Stimulated activated CD4-positive, alpha-beta T cell treated with anti-CD3 and anti-CD28 coated beads, Interleukin-1b, Interleukin-23, amount 100 ng/mL, for 1 hour (primary cell): ENCODE data around the gene TNPO3.
"Not testable (repeated sequence)": the region's sequence is repeated elsewhere in the genome, so short reads cannot be mapped to it uniquely, and the experiment has no call there.

Source experiments
- DNase-seq, 2 donors: peaks; one replicate each; pipeline ENCODE4 v3.0.0-alpha.2; 2020; ENCODE audit warnings: low read depth in 2 of 2

The TNPO3 gene

GRCh38 chr7:129069021-129069420, 14.1 kb upstream of the TNPO3 start:
- DNase-seq, result no peak

- DNase-seq, result no peak
These were observed 13.1 kb upstream of the TNPO3 start for GRCh38 chr7:129067943-129068548.

- not testable (repeated sequence) for DNase-seq
These were observed 12.2 kb upstream of the TNPO3 start for GRCh38 chr7:129067132-129067561.

DNA sequence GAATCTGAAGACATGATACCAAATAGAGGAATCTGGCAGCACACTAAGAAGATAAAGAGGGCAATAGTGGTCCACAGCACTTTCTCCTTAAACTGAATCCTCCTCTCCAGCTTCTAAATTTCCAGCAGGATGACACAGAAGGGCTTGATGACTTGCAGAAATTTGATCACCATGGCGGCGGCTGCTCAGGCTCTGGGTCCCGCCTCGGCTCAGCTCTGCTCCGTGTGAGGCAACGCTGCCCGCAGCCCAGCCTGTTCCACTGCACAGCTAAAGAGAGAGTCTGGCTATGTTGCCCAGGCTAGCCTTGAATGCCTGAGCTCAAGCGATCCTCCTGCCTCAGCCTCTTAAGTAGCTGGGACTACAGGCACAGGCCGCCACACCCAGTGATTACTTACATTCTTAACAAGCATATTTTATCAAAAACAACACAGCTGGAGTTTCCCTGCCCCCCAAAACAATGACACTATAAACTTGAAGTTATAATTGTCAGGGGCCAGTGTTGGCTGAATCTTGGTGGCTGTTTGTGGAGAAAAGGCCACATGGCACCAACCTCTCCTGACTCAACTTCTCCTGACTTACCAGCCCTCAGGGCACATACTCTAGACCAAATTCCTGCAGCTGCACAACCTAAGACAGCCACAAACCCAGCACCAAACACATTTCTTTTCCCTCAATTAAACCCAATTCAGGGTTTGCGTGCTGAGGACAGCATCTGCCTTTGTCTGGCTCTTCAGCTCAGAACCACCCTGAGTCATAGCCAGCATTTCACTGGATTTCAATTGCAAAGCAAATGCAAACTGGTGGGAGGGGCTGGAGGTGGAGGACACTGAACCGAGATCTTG, 11.6 kb upstream of the TNPO3 start:
- no peak for DNase-seq

- DNase-seq, result no peak
These were observed 1.1 kb upstream of the TNPO3 start for GRCh38 chr7:129055861-129056464.

- no peak for DNase-seq
These were observed 444 bp upstream of the TNPO3 start for GRCh38 chr7:129055294-129055816.

- DNase-seq, result no peak
These were observed 923 bp downstream of the TNPO3 start for GRCh38 chr7:129053938-129054437.

DNA sequence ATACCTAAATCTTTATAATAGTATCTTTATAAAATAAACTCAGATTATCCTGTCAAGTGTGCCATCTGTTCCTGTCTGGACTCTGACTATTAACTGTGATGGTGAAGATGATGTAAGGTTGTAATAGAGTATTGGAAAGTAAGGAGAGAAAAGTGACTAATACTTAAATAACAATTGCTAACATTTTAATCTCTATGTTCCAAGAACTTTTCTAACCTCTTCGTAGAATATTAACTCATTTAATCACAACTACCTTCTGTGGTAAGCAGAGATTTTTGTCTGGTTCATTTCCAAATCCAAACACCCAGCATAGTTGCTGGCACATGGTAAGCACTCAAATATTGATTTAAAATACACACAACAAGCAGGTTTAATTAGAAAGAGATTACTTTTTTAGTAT, 2.5 kb downstream of the TNPO3 start:
- no peak for DNase-seq

DNA sequence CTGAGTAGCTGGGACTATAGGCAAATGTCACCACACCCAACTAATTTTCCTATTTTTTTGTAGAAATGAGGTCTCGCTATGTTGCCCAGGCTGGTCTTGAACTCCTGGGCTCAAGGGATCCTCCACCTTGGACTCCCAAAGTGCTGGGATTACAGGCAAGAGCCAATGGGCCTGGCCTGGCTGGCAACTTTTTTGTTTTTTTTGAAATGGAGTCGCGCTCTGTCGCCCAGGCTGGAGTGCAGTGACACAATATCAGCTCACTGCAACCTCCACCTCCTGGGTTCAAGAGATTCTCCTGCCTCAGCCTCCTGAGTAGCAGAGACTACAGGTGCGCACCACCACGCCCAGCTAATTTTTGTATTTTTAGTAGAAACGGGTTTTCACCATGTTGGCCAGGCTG, 3.5 kb downstream of the TNPO3 start:
- DNase-seq, result not testable (repeated sequence)

DNA sequence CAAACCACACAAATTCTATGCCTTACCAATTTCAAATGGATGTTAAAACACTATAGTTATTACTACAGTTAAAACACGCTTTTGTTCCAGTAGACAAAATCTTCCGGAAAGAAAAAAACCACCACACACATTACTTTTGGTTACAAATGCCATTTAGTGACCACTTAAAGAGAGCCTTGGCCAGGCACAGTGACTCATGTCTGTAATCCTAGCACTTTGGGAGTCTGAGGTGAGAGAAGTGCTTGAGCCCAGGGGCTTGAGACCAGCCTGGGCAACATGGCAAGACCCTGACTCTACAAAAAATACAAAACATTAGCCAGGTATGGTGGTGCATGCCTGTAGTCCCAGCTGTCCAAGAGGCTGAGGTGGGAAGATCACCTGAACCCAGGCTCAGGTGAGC, 7.2 kb downstream of the TNPO3 start:
- DNase-seq, result no peak

- no peak for DNase-seq
These were observed 9.2 kb downstream of the TNPO3 start for GRCh38 chr7:129045682-129046081.

GRCh38 chr7:129043012-129043411, 11.9 kb downstream of the TNPO3 start:
- DNase-seq, result no peak

DNA sequence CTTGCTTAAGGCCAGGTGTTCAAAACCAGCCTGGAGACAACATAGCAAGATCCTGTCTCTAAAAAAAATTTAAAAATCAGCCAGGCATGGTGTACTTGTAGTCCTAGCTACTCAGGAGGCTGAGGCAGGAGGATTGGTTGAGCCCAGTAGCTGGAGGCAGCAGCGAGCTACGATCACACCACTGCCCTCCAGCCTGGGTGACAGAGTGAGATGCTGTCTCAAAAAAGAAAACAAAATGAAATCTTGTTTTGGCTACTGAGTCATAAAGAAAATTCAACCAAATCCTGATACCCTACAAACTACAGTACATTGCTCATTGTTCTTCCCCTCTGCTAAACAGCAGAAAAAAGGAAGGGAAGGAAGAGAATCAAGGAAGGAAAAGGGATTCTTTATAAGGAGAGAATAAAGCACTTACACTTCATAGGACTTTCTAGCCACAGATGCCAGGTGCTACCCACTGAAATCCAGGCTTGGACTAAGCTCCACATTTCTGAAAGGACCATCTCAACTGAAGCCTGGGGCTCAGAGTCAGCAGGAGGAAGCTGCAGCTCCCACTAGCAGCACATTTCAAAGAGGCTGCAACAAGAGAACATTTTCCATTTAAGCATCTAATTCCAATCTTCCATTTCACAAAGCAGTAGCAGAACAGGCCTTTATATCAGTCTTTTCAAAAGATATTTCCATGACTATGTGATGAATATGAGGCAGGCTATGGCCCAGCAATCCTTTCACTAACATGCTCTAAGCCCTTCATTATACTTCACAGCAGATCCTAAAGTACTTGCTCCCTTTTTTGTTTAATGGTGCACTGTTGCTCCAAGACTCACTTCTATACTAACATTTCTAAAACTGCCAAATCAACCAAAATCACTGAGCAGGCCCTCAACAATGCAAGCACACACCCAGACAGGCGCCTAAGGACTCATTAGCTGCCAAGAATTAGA, 13.5 kb downstream of the TNPO3 start:
- no peak for DNase-seq

- not testable (repeated sequence) for DNase-seq
These were observed 16.4 kb downstream of the TNPO3 start for GRCh38 chr7:129038468-129038867.

GRCh38 chr7:129037585-129037984, 17.3 kb downstream of the TNPO3 start:
- DNase-seq, result no peak

GRCh38 chr7:129032017-129032416, 22.9 kb downstream of the TNPO3 start:
- DNase-seq, result no peak

GRCh38 chr7:129030440-129030839, 24.5 kb downstream of the TNPO3 start:
- no peak for DNase-seq

DNA sequence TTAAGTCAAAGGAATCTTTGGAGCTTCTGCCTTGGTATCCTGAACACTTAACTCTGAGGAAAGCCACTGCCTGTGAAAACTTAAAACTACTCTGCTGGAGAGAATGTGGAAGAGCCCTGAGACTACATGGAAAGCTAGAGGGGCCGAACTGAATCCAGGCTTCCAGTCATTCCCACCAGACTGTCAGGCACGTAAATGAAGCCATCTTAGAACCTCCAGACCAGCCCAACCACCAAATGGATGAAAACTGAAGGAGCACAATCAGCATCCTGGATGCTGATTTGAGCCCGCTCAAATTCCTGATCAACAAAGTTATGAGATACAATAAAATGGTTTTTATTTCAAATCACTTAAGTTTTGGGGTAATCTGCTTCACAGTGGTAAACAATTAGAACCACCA, 30.8 kb downstream of the TNPO3 start:
- DNase-seq, result no peak

DNA sequence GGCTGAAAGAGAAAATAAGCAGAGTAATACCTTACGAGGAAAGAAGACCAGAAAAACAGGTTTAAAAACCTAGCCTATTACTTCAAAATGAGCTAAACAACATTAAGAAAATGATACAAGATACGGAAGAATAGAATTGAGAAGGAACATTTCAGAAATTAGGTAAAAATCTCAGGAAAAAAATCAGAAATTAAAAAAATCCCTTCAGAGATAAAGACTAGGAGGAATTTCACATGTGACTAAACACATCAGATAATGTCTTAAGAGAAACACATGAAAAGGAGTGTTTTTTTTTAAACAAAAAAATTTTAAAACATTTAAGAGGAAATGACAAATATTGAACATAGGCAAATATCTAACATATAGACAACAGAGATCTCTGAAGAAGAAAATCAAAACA, 33.3 kb downstream of the TNPO3 start:
- no peak for DNase-seq

- no peak for DNase-seq
These were observed 36.9 kb downstream of the TNPO3 start for GRCh38 chr7:129017933-129018538.

GRCh38 chr7:129017264-129017663, 37.6 kb downstream of the TNPO3 start:
- DNase-seq, result no peak
